Astrocyte (in vitro differentiated cells and primary cell): ENCODE measurements around the gene LGR4. TPM values are rescaled to one million over a fixed set of nuclear protein-coding genes. Genes with fewer than 3 reads are reported as not detected.

Experiments
- DNase-seq: peaks from one replicate; pipeline ENCODE4 v3.0.0-alpha.2; 2010; ENCODE audit warnings: low read depth
- FAIRE-seq: peaks from 2 replicates; lab custom pipeline; 2011; peaks lifted over from hg19 to GRCh38; lab: Jason Lieb, UNC
- H2AFZ ChIP-seq: 2 replicates; pipeline ENCODE4 v1.6.0; 2012; ENCODE audit warnings: low read depth, low read length, inconsistent platforms
- H3K27ac ChIP-seq: 2 replicates; pipeline ENCODE4 v1.5.1; 2011; ENCODE audit warnings: low read depth, low read length, inconsistent platforms
- H3K27me3 ChIP-seq: 2 replicates; pipeline ENCODE4 v1.6.0; 2011; ENCODE audit warnings: low read length, inconsistent platforms; ENCODE audit not compliant: insufficient read depth
- H3K36me3 ChIP-seq: 2 replicates; pipeline ENCODE4 v1.5.1; 2011; ENCODE audit warnings: low read length, inconsistent platforms; ENCODE audit not compliant: insufficient read depth
- H3K4me1 ChIP-seq: 2 replicates; pipeline ENCODE4 v1.5.1; 2011; ENCODE audit warnings: low read length, inconsistent platforms; ENCODE audit not compliant: insufficient read depth
- H3K4me2 ChIP-seq: 2 replicates; pipeline ENCODE4 v1.6.0; 2012; ENCODE audit warnings: low read length, inconsistent platforms
- H3K4me3 ChIP-seq: 2 replicates; pipeline ENCODE4 v1.5.1; 2011; ENCODE audit warnings: low read depth, mild to moderate bottlenecking, low read length, inconsistent platforms; ENCODE audit not compliant: insufficient read depth
- H3K79me2 ChIP-seq: 2 replicates; pipeline ENCODE4 v1.6.0; 2012; ENCODE audit warnings: mild to moderate bottlenecking, low read length, inconsistent platforms; ENCODE audit not compliant: insufficient read depth
- H3K9ac ChIP-seq: 2 replicates; pipeline ENCODE4 v1.6.0; 2012; ENCODE audit warnings: mild to moderate bottlenecking, low read length, inconsistent platforms
- H3K9me3 ChIP-seq: 2 replicates; pipeline ENCODE4 v1.5.1; 2012; ENCODE audit warnings: low read depth, mild to moderate bottlenecking, low read length, inconsistent platforms; ENCODE audit not compliant: insufficient read depth
- H4K20me1 ChIP-seq: 2 replicates; pipeline ENCODE4 v1.6.0; 2012; ENCODE audit warnings: low read length, inconsistent platforms; ENCODE audit not compliant: insufficient read depth
- H3K27ac Mint-ChIP-seq: one replicate; pipeline ENCODE4 v1.8.0; 2021; ENCODE audit warnings: mild to moderate bottlenecking, mixed read lengths; ENCODE audit not compliant: unreplicated experiment
- H3K27me3 Mint-ChIP-seq: one replicate; pipeline ENCODE4 v1.8.0; 2021; ENCODE audit warnings: low read depth, mixed read lengths; ENCODE audit not compliant: unreplicated experiment
- H3K36me3 Mint-ChIP-seq: one replicate; pipeline ENCODE4 v1.8.0; 2021; ENCODE audit warnings: low read depth, mixed read lengths; ENCODE audit not compliant: unreplicated experiment
- H3K4me1 Mint-ChIP-seq: one replicate; pipeline ENCODE4 v1.8.0; 2021; ENCODE audit warnings: low read depth, mixed read lengths; ENCODE audit not compliant: unreplicated experiment
- H3K4me3 Mint-ChIP-seq: one replicate; pipeline ENCODE4 v1.8.0; 2021; ENCODE audit warnings: mild to moderate bottlenecking, moderate library complexity, mixed read lengths; ENCODE audit not compliant: unreplicated experiment
- H3K9me3 Mint-ChIP-seq: one replicate; pipeline ENCODE4 v1.8.0; 2021; ENCODE audit warnings: mild to moderate bottlenecking, mixed read lengths; ENCODE audit not compliant: unreplicated experiment
- EZH2 ChIP-seq: IDR thresholded peaks from 2 replicates; pipeline ENCODE4 v1.6.1; 2012; ENCODE audit warnings: mild to moderate bottlenecking, low read length, inconsistent platforms; ENCODE audit not compliant: insufficient read depth
- total RNA-seq: library from RNA; stranded (reverse); gene quantifications from 2 replicates; pipeline ENCODE4 v1.2.1, GENCODE V29; 2021
- TF ChIP-seq, protein P1 (sequence below): IDR thresholded peaks from 2 replicates; pipeline ENCODE4 v1.5.1; 2011; ENCODE audit warnings: low read depth, mild to moderate bottlenecking, inconsistent platforms, low read length, moderate library complexity; ENCODE audit not compliant: insufficient read depth

Gene LGR4
- total RNA-seq, 1 donor from 2014 or later = 50.0 TPM

DNA sequence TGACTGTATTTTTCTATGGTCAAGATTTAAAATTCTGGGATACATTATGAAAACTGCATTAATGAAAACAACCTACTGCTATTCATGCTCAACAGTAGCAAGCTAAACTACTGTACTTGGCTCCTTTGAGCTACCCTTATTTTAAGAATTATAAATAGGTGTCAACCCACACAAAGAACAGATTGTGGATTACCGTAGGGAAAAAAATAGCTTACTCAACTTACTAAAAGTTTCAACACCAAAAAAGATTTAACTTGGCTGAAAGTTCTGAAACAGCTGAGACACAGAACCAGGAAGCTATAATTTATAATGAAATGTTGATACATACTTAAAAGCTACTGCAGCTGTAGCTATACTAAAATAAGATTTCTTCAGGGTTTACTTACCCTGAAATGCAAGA is 23.9 kb upstream of the LGR4 start:
- H3K4me1 ChIP-seq = no peaks in the 10 kb centered on the region
- H4K20me1 ChIP-seq = no peaks in the 10 kb centered on the region
- H3K27me3 ChIP-seq = no peaks in the 10 kb centered on the region
- no peak overlapping the region for H3K4me2 ChIP-seq
- no peak overlapping the region for H2AFZ ChIP-seq
- Mint-ChIP-seq H3K27me3 (no peaks in the 10 kb centered on the region), H3K36me3 (peaks cover 7% of the 10 kb centered on the region), H3K4me1 (no peaks in the 10 kb centered on the region), H3K9me3 (no peaks in the 10 kb centered on the region), H3K4me3 (no peak overlapping the region), H3K27ac (no peak overlapping the region)
- peaks cover 32% of the 10 kb centered on the region for H3K36me3 ChIP-seq
- no peaks in the 10 kb centered on the region for H3K9me3 ChIP-seq
- peaks cover 22% of the 10 kb centered on the region for H3K79me2 ChIP-seq
- no peak overlapping the region for H3K4me3 ChIP-seq
- no peak overlapping the region for H3K9ac ChIP-seq
- no peak overlapping the region for H3K27ac ChIP-seq
- no peak for FAIRE-seq
- TF ChIP-seq EZH2 = no peak
- TF ChIP-seq, protein P1, sequence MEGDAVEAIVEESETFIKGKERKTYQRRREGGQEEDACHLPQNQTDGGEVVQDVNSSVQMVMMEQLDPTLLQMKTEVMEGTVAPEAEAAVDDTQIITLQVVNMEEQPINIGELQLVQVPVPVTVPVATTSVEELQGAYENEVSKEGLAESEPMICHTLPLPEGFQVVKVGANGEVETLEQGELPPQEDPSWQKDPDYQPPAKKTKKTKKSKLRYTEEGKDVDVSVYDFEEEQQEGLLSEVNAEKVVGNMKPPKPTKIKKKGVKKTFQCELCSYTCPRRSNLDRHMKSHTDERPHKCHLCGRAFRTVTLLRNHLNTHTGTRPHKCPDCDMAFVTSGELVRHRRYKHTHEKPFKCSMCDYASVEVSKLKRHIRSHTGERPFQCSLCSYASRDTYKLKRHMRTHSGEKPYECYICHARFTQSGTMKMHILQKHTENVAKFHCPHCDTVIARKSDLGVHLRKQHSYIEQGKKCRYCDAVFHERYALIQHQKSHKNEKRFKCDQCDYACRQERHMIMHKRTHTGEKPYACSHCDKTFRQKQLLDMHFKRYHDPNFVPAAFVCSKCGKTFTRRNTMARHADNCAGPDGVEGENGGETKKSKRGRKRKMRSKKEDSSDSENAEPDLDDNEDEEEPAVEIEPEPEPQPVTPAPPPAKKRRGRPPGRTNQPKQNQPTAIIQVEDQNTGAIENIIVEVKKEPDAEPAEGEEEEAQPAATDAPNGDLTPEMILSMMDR = no peak
- DNase-seq = peak; percentile 42

DNA sequence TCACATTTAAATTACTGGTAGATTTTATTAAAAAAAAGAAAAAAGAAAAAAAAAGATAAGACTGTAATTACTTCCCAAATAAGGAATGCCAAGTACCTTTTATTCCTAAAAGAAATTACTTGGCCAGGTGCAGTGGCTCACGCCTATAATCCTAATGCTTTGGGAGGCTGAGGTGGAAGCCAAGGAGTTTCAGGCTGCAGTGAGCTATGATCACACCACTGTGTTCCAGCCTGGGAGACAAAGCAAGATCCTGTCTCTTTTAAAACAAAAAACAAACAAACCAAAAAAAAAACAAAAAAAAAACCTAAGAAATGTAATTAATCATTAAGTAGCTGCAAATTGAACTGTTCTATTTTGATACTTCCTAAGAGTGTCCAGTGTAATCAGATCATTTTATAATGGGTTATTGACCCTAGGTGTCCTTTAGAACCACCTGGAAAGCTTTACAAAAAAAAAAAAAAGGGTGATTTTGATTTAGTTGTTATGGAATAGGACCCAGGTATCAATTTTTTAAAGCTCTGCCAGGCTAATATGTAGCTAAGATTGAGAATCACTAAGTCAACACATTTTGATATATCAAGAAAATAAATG is 23.2 kb upstream of the LGR4 start:
- DNase-seq (no peak), FAIRE-seq (no peak)
- no peak overlapping the region for H3K9ac ChIP-seq
- no peak for TF ChIP-seq EZH2
- TF ChIP-seq, protein P1 = no peak
- H3K36me3 ChIP-seq = peaks cover 32% of the 10 kb centered on the region
- no peaks in the 10 kb centered on the region for H3K27me3 ChIP-seq
- H3K79me2 ChIP-seq = peaks cover 17% of the 10 kb centered on the region
- no peak overlapping the region for H3K4me3 ChIP-seq
- no peaks in the 10 kb centered on the region for H4K20me1 ChIP-seq
- no peaks in the 10 kb centered on the region for H3K9me3 ChIP-seq
- H3K4me1 ChIP-seq = no peaks in the 10 kb centered on the region
- no peak overlapping the region for H3K27ac ChIP-seq
- Mint-ChIP-seq H3K27me3 (no peaks in the 10 kb centered on the region), H3K27ac (no peak overlapping the region), H3K9me3 (no peaks in the 10 kb centered on the region), H3K4me1 (no peaks in the 10 kb centered on the region), H3K36me3 (peaks cover 7% of the 10 kb centered on the region), H3K4me3 (no peak overlapping the region)
- H2AFZ ChIP-seq = no peak overlapping the region
- H3K4me2 ChIP-seq = no peak overlapping the region

DNA sequence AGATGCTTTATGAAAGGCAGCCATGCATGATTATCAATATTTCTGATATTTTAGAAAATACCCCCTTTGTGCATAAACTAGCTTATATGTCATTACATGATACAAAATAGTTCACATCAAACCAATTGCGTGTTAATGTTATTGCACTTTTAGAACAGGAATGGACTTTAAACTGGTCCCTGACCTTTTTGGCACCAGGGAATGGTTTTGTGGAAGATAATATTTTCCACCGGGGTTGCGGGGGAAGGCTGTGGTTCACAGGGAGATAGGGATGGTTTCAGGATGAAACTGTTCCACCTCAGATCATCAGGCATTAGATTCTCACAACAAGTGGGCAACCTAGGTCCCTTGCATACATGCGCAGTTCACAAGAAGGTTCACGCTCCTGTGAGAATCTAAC is 16.5 kb upstream of the LGR4 start:
- DNase-seq (no peak), FAIRE-seq (no peak)
- Mint-ChIP-seq H3K4me1 (no peaks in the 10 kb centered on the region), H3K27me3 (no peaks in the 10 kb centered on the region), H3K36me3 (peaks cover 9% of the 10 kb centered on the region), H3K4me3 (no peak overlapping the region), H3K27ac (no peak overlapping the region), H3K9me3 (no peaks in the 10 kb centered on the region)
- Histone ChIP-seq H3K4me1 (no peaks in the 10 kb centered on the region), H3K36me3 (peaks cover 17% of the 10 kb centered on the region), H4K20me1 (no peaks in the 10 kb centered on the region), H3K27ac (no peak overlapping the region), H3K4me2 (no peak overlapping the region), H3K9me3 (no peaks in the 10 kb centered on the region), H3K9ac (no peak overlapping the region), H3K4me3 (no peak overlapping the region), H3K79me2 (no peaks in the 10 kb centered on the region), H3K27me3 (no peaks in the 10 kb centered on the region), H2AFZ (no peak overlapping the region)
- TF ChIP-seq, protein P1 = no peak
- TF ChIP-seq EZH2 = no peak
